ENCODE results near the gene RFT1. TPM values are rescaled to one million over a fixed set of nuclear protein-coding genes. Genes with fewer than 3 reads are reported as not detected.

Gene RFT1
- total RNA-seq, 6 experiments from 2014 or later: 9.3 to 12.4 (median 10.4) TPM

DNA sequence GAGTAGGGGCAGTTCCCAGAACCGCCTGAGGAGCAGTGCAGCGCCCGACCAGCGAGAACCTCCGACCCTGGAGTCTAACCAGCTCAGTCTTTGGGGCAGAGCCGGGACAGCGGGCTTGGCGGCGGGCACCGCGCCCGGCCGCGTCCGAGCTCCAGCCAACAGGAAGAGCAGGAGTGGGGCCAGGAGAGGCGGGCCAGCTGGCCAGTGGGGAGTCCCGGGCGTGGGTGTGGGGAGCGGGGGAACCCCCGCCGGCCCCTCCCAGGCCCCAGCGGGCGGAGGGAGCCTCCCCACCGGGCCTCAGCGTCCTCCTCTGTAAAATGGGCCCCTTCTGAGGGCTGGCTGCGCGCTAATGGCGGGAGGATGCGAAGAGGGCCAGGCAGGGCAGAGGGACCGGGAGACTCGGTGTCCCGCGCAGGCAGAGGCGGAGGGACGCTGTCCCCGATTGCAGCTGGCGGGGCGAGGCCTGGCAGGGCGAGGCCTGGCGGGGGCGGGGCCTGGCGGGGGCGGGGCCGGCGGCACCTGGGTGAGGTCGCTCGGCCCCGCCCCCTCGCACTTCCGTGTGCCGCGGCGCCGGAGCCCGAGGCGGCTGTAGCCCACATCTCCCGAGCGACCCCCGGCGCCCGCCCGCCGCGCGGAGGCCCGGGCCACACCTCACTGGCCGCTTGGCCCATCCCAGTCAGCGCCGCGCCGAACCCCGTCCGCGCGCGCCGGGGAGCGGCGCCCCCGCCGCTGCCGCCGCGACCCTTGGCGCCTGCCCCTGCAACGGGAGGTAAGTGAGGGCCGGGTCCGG lies 30.6 kb upstream of the RFT1 start, which contains the start of gene PRKCD:
TSS of gene PRKCD (plus strand) at position 550 of the 790 bp plus-strand sequence. CDS start 17,214 bp downstream, outside the sequence.
- H3K27me3 ChIP-seq: no peaks in the 10 kb centered on the region
- ATAC-seq (peak; percentile 86 to 90 (median 88)), DNase-seq (peak; percentile 91 to 95 (median 94))
- intact Hi-C loops (cut with DNase I): no loop called here
- H3K9me3 ChIP-seq: no peaks in the 10 kb centered on the region
- peak within 1 kb of the TSS; percentile 67 to 81 (median 76) for H3K27ac ChIP-seq
- WGBS (ENCODE audit: insufficient coverage, low coverage, low lambda C conversion rate, missing lambda C conversion rate): 0% methylated on average over 8 of the region's 88 CpGs
- TF ChIP-seq, protein P1, sequence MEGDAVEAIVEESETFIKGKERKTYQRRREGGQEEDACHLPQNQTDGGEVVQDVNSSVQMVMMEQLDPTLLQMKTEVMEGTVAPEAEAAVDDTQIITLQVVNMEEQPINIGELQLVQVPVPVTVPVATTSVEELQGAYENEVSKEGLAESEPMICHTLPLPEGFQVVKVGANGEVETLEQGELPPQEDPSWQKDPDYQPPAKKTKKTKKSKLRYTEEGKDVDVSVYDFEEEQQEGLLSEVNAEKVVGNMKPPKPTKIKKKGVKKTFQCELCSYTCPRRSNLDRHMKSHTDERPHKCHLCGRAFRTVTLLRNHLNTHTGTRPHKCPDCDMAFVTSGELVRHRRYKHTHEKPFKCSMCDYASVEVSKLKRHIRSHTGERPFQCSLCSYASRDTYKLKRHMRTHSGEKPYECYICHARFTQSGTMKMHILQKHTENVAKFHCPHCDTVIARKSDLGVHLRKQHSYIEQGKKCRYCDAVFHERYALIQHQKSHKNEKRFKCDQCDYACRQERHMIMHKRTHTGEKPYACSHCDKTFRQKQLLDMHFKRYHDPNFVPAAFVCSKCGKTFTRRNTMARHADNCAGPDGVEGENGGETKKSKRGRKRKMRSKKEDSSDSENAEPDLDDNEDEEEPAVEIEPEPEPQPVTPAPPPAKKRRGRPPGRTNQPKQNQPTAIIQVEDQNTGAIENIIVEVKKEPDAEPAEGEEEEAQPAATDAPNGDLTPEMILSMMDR (IDR thresholded peaks at IDR 0.05): peak; percentile 18 to 53 (median 43)
- peak; percentile 63 for TF ChIP-seq POLR2A (IDR thresholded peaks at IDR 0.05)
- H3K4me1 ChIP-seq: peaks cover 0 to 18% (median 9%) of the 10 kb centered on the region in 4 donors
- H3K36me3 ChIP-seq: no peaks in the 10 kb centered on the region
- peak within 1 kb of the TSS; percentile 52 to 93 (median 74) for H3K4me3 ChIP-seq

GRCh38 chr3:53160061-53160659 lies 29.9 kb upstream of the RFT1 start:
- Histone ChIP-seq H3K4me1 (peaks cover 0 to 23% (median 9%) of the 10 kb centered on the region in 4 donors), H3K27me3 (no peaks in the 10 kb centered on the region), H3K9me3 (no peaks in the 10 kb centered on the region), H3K27ac (peak overlapping the region; percentile 67 to 81 (median 76)), H3K36me3 (no peaks in the 10 kb centered on the region), H3K4me3 (peak overlapping the region; percentile 52 to 93 (median 74))
- DNase-seq: no peak
- WGBS (ENCODE audit: insufficient coverage, low coverage, low lambda C conversion rate, missing lambda C conversion rate): 10% methylated on average over 3 of the region's 4 CpGs
- ATAC-seq: no peak
- TF ChIP-seq, protein P1 (IDR thresholded peaks at IDR 0.05): no peak
- TF ChIP-seq POLR2A (IDR thresholded peaks at IDR 0.05): no peak
- intact Hi-C loops (cut with DNase I): no loop called here

DNA sequence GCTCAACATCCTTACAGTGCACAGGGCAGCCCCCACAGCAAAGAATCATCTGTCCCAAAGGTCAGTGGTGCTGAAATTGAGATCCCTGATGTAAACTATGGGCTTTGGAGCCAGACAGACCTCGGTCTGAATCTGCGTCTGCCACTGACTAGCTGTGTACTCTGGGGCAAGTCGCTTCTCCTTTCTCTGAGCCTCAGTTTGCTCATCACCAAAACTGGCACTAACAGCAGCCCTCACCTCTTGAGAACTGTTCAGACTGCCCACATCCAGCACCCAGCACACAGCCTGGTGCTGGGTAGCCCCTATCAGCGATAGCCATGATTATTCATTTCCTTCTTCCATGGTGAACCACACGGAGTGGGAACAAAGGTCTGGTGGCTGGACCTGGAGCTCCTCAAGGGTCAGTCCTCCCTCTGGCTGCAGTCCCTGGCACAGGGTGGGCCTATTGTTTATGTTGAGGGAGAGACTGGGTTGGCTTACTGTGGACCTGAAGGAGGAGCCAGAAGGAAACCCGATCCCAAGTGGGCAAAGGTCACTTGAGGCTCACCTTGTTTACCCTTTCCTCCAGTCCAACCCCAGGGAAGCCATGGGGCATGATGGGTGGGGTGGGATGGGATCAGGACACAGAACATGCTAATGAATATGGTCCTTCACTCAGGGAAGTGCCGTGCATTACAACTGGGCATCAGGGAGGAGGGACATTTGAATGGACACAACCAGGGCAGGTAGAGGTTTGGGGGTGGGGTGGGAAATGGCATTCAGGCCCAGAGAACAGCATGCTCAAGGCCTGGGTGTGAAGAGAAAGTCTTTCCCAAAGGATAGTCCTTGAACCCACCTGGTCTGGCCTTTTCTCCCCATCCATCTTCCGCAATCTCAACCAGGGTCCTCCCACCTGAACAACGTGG lies 29.2 kb upstream of the RFT1 start:
- H3K27me3 ChIP-seq: no peaks in the 10 kb centered on the region
- DNase-seq: peak in 1 of 3 donors; percentile 72
- no peaks in the 10 kb centered on the region for H3K36me3 ChIP-seq
- H3K4me3 ChIP-seq: no peak overlapping the region
- peaks cover 0 to 23% (median 9%) of the 10 kb centered on the region in 4 donors for H3K4me1 ChIP-seq
- H3K27ac ChIP-seq: no peak overlapping the region
- TF ChIP-seq, protein P1 (IDR thresholded peaks at IDR 0.05): no peak
- no peak for TF ChIP-seq POLR2A (IDR thresholded peaks at IDR 0.05)
- ATAC-seq: peak; percentile 8 to 46 (median 12)
- intact Hi-C loops (cut with DNase I): no loop called here
- H3K9me3 ChIP-seq: no peaks in the 10 kb centered on the region
- WGBS (ENCODE audit: insufficient coverage, low coverage, low lambda C conversion rate, missing lambda C conversion rate): 26% methylated on average over 4 of the region's 9 CpGs

GRCh38 chr3:53158765-53159155 lies 28.5 kb upstream of the RFT1 start:
- no peak for TF ChIP-seq POLR2A (IDR thresholded peaks at IDR 0.05)
- TF ChIP-seq, protein P1 (IDR thresholded peaks at IDR 0.05): no peak
- DNase-seq (no peak), ATAC-seq (no peak)
- no peak overlapping the region for H3K4me3 ChIP-seq
- H3K27ac ChIP-seq: no peak overlapping the region
- H3K27me3 ChIP-seq: no peaks in the 10 kb centered on the region
- no peaks in the 10 kb centered on the region for H3K36me3 ChIP-seq
- intact Hi-C loops (cut with DNase I): no loop called here
- H3K9me3 ChIP-seq: no peaks in the 10 kb centered on the region
- WGBS (ENCODE audit: insufficient coverage, low coverage, low lambda C conversion rate, missing lambda C conversion rate): 60% methylated on average over 1 of the region's 2 CpGs
- peaks cover 0 to 23% (median 9%) of the 10 kb centered on the region in 4 donors for H3K4me1 ChIP-seq
